AG04449 (cell line): ENCODE results near the gene NLRP6.

Source experiments
- CTCF ChIA-PET: fragments of 350-600 bp; formaldehyde crosslinking; extraction: SDS; loops from one replicate; lab custom pipeline; 2021; ENCODE audit warnings: antibody characterized with exemption; lab: Yijun Ruan, JAX
- POLR2A ChIA-PET: fragments of 400-600, 350-600 bp; formaldehyde crosslinking; extraction: SDS; loops from one replicate; lab custom pipeline; 2020; ENCODE audit warnings: antibody characterized with exemption, inconsistent platforms; lab: Yijun Ruan, JAX
- DNase-seq: peaks from one replicate; pipeline ENCODE4 v3.0.0-alpha.2; 2010; ENCODE audit warnings: low read depth, low spot score
- H3K4me3 ChIP-seq: 2 replicates; pipeline ENCODE4 v1.5.1; 2011; ENCODE audit warnings: low read depth, mild to moderate bottlenecking, control low read depth, low read length
- CTCF ChIP-seq: IDR thresholded peaks from one replicate; pipeline ENCODE4 v1.5.1; 2011; ENCODE audit warnings: mild to moderate bottlenecking, moderate library complexity, low read length, control low read depth, inconsistent platforms; ENCODE audit not compliant: insufficient read depth; ENCODE audit errors: missing control alignments

Gene NLRP6

GRCh38 chr11:299081-299891 is 21.1 kb downstream of the NLRP6 start, which contains the start of gene IFITM5:
Gene IFITM5, minus strand, starts transcription at chr11:299526. Its CDS starts 36 bp downstream, at chr11:299490.
- no peak for TF ChIP-seq CTCF
- no peak for DNase-seq
- H3K4me3 ChIP-seq = no peak within 1 kb of the TSS
- ChIA-PET CTCF (no interaction called here), POLR2A (no interaction called here)

GRCh38 chr11:299951-300735 is 21.9 kb downstream of the NLRP6 start:
- ChIA-PET CTCF (no interaction called here), POLR2A (no interaction called here)
- DNase-seq = no peak

GRCh38 chr11:303363-303762 is 25.2 kb downstream of the NLRP6 start:
- no peak for TF ChIP-seq CTCF
- POLR2A ChIA-PET = no interaction called here
- no peak for DNase-seq
- H3K4me3 ChIP-seq = no peak overlapping the region
- CTCF ChIA-PET = interaction anchor here (1.2 to 5.3 kb wide), 5 partner anchors 9 to 94 kb away, joined by 3 to 69 read pairs (median 17); partner anchors contain the start of gene PGGHG

More at GRCh38 chr11:299951-300735, 21.9 kb downstream of the NLRP6 start:
- peak; percentile 33 for TF ChIP-seq CTCF
- H3K4me3 ChIP-seq = no peak overlapping the region

- H3K4me3 ChIP-seq = no peak overlapping the region
- ChIA-PET POLR2A (no interaction called here), CTCF (interaction anchor here (0.9 to 5.3 kb wide), 10 partner anchors 9 to 214 kb away, joined by 3 to 69 read pairs (median 16); partner anchors contain the start of genes B4GALNT4, IFITM1 and PGGHG)
- no peak for DNase-seq
- no peak for TF ChIP-seq CTCF
These were observed 25.9 kb downstream of the NLRP6 start for GRCh38 chr11:304061-304506.

- ChIA-PET POLR2A (interaction anchor here (0.6 kb wide), 1 partner anchor 92 kb away, joined by 3 read pairs; no protein-coding TSS in a partner anchor), CTCF (interaction anchor here (0.7 to 5.3 kb wide), 29 partner anchors 8 to 213 kb away, joined by 3 to 69 read pairs (median 5); partner anchors contain the start of genes B4GALNT4, IFITM1 and PGGHG)
- DNase-seq = peak; percentile 44
- TF ChIP-seq CTCF = peak; percentile 48
- no peak overlapping the region; the same call in 1 of the 2 replicates for H3K4me3 ChIP-seq
These were observed 27.0 kb downstream of the NLRP6 start for GRCh38 chr11:304915-305843.
